HepG2 (cell line): ENCODE data around the gene DISP2. TPM values are rescaled to one million over a fixed set of nuclear protein-coding genes. Genes with fewer than 3 reads are reported as not detected.

Source experiments
- HOXA7 ChIP-seq: sonication (generic); formaldehyde crosslinking; IDR thresholded peaks from 2 replicates; pipeline ENCODE4 v1.8.1; 2022; ENCODE audit warnings: mild to moderate bottlenecking, missing genetic modification reagents, moderate library complexity
- IKZF4 ChIP-seq: sonication (generic); formaldehyde crosslinking; IDR thresholded peaks from 2 replicates; pipeline ENCODE4 v1.5.1; 2020; ENCODE audit warnings: borderline replicate concordance, mild to moderate bottlenecking, low read depth, missing genetic modification reagents; ENCODE audit errors: not compliant biosample characterization
- KMT2B ChIP-seq: IDR thresholded peaks from 2 replicates; pipeline ENCODE4 v1.6.1; 2016; ENCODE audit warnings: missing genetic modification reagents, missing compliant biosample characterization
- LCORL ChIP-seq, 2 experiments: fragments of 450-650 bp in 1 of 2; sonication (generic) in 1 of 2; formaldehyde crosslinking in 1 of 2; IDR thresholded peaks; 2 replicates each; pipeline versions ENCODE4 v1.5.0 to v1.6.1; 2017 to 2020; ENCODE audit warnings: antibody characterized with exemption in 1 of 2, missing genetic modification reagents in 1 of 2
- SP2 ChIP-seq: sonication (generic); formaldehyde crosslinking; IDR thresholded peaks from 2 replicates; pipeline ENCODE4 v1.5.1; 2020; ENCODE audit warnings: mild to moderate bottlenecking, missing genetic modification reagents
- ZNF143 ChIP-seq: sonication (generic); formaldehyde crosslinking; IDR thresholded peaks from 2 replicates; pipeline ENCODE4 v1.4.0; 2020; ENCODE audit warnings: missing genetic modification reagents
- ZNF180 ChIP-seq: sonication (generic); formaldehyde crosslinking; IDR thresholded peaks from 2 replicates; pipeline ENCODE4 v1.4.0; 2020; ENCODE audit warnings: low read depth, missing genetic modification reagents, borderline replicate concordance
- ZNF333 ChIP-seq: sonication (generic); formaldehyde crosslinking; IDR thresholded peaks from 2 replicates; pipeline ENCODE4 v1.4.0; 2020; ENCODE audit warnings: mild to moderate bottlenecking, missing genetic modification reagents, borderline replicate concordance
- ZNF879 ChIP-seq: sonication (generic); formaldehyde crosslinking; IDR thresholded peaks from 2 replicates; pipeline ENCODE4 v1.8.1; 2023; ENCODE audit warnings: missing genetic modification reagents
- polyA plus RNA-seq, 8 experiments: library from polyadenylated mRNA; depleted of rRNA in 3 of 8; stranded (reverse) in 7 of 8; unstranded in 1 of 8; fragments of >200 nt; fragmentation: Illumina TruSeq in 4 of 8; extraction: Trizol in 4 of 8; gene quantifications; 2 replicates each; pipeline versions ENCODE4 v1.2.1 to v1.2.3, GENCODE V29; 2011 to 2016; ENCODE audit warnings: low read depth in 4 of 8, missing spikeins in 1 of 8, mixed read lengths in 1 of 8; ENCODE audit not compliant: insufficient read depth in 1 of 8
- total RNA-seq, 5 experiments: library from RNA; depleted of rRNA; stranded (reverse); fragments of >200 nt; fragmentation: Illumina TruSeq; extraction: Trizol; gene quantifications; 2 replicates each; pipeline ENCODE4 v1.2.3, GENCODE V29; 2016; ENCODE audit warnings: low read depth in 1 of 5
- TF ChIP-seq, protein P1 (sequence below): sonication (generic); formaldehyde crosslinking; IDR thresholded peaks from 2 replicates; pipeline ENCODE4 v1.4.0; 2020; ENCODE audit warnings: missing genetic modification reagents
- TF ChIP-seq, protein P2 (sequence below): sonication (generic); formaldehyde crosslinking; IDR thresholded peaks from 2 replicates; pipeline ENCODE4 v1.5.1; 2020; ENCODE audit warnings: missing genetic modification reagents, mild to moderate bottlenecking, borderline replicate concordance
- TF ChIP-seq, protein P3 (sequence below): sonication (generic); formaldehyde crosslinking; IDR thresholded peaks from 2 replicates; pipeline ENCODE4 v1.8.1; 2022; ENCODE audit warnings: low read depth, mild to moderate bottlenecking, missing genetic modification reagents
- TF ChIP-seq, protein P4 (sequence below): sonication (generic); formaldehyde crosslinking; IDR thresholded peaks from 2 replicates; pipeline ENCODE4 v1.8.1; 2023; ENCODE audit warnings: mild to moderate bottlenecking, inconsistent platforms, moderate library complexity, missing genetic modification reagents, borderline replicate concordance
- TF ChIP-seq, protein P5 (sequence below): sonication (generic); formaldehyde crosslinking; IDR thresholded peaks from 2 replicates; pipeline ENCODE4 v1.5.0; 2020; ENCODE audit warnings: mild to moderate bottlenecking, missing genetic modification reagents

Gene DISP2
- total and polyA plus RNA-seq, 2 of the 13 experiments (the other 11 are each of a cell fraction or from before 2014, with no cell fraction given) = 0.09 to 0.32 TPM

DNA sequence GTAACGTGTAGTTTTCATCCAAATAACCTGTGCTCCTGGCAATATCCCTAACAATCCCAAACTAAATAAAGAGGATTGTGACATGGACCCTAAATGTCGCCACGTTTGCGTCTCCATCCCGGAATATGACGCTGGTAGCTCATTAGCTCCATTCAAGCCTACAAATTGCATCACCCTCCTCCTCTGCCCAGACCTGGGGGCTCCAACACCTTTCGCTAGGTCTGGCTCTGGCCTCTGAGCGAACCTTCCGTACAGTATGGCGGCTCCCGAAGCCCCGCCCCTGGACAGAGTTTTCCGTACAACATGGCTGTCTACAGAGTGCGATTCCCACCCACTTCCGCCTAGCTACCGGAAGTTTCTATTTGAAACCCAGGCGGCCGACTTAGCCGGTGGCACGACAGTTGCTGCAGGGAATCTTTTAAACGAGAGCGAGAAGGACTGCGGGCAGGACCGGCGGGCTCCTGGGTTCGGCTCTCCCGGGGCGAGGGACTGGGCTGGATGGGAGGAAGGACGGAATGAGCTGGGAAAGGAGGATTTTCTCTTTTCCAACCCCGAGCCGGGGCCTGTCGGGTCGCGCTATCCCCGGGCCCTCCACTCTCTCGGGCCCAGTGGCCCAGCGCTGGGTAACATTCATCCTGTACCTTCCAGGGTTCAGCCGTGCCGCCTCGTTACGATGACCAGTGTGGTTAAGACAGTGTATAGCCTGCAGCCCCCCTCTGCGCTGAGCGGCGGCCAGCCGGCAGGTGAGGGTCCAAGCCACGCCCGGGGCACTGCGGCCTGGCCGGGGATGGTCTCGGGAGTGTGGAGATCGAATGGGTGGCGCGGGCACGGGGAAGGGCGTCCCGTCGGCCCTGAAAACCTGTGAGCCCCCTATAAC is 24.8 kb downstream of the DISP2 start, which contains the start of gene KNSTRN (continued):
- TF ChIP-seq, protein P1, sequence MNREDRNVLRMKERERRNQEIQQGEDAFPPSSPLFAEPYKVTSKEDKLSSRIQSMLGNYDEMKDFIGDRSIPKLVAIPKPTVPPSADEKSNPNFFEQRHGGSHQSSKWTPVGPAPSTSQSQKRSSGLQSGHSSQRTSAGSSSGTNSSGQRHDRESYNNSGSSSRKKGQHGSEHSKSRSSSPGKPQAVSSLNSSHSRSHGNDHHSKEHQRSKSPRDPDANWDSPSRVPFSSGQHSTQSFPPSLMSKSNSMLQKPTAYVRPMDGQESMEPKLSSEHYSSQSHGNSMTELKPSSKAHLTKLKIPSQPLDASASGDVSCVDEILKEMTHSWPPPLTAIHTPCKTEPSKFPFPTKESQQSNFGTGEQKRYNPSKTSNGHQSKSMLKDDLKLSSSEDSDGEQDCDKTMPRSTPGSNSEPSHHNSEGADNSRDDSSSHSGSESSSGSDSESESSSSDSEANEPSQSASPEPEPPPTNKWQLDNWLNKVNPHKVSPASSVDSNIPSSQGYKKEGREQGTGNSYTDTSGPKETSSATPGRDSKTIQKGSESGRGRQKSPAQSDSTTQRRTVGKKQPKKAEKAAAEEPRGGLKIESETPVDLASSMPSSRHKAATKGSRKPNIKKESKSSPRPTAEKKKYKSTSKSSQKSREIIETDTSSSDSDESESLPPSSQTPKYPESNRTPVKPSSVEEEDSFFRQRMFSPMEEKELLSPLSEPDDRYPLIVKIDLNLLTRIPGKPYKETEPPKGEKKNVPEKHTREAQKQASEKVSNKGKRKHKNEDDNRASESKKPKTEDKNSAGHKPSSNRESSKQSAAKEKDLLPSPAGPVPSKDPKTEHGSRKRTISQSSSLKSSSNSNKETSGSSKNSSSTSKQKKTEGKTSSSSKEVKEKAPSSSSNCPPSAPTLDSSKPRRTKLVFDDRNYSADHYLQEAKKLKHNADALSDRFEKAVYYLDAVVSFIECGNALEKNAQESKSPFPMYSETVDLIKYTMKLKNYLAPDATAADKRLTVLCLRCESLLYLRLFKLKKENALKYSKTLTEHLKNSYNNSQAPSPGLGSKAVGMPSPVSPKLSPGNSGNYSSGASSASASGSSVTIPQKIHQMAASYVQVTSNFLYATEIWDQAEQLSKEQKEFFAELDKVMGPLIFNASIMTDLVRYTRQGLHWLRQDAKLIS = no peak
- no peak; the same call in 1 of the 2 replicates for TF ChIP-seq ZNF333 (CRISPR knock-in tag)
- no peak for TF ChIP-seq IKZF4 (CRISPR knock-in tag)
- no peak for TF ChIP-seq ZNF879 (CRISPR knock-in tag)
- TF ChIP-seq, protein P2, sequence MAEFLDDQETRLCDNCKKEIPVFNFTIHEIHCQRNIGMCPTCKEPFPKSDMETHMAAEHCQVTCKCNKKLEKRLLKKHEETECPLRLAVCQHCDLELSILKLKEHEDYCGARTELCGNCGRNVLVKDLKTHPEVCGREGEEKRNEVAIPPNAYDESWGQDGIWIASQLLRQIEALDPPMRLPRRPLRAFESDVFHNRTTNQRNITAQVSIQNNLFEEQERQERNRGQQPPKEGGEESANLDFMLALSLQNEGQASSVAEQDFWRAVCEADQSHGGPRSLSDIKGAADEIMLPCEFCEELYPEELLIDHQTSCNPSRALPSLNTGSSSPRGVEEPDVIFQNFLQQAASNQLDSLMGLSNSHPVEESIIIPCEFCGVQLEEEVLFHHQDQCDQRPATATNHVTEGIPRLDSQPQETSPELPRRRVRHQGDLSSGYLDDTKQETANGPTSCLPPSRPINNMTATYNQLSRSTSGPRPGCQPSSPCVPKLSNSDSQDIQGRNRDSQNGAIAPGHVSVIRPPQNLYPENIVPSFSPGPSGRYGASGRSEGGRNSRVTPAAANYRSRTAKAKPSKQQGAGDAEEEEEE = no peak
- TF ChIP-seq, protein P3, sequence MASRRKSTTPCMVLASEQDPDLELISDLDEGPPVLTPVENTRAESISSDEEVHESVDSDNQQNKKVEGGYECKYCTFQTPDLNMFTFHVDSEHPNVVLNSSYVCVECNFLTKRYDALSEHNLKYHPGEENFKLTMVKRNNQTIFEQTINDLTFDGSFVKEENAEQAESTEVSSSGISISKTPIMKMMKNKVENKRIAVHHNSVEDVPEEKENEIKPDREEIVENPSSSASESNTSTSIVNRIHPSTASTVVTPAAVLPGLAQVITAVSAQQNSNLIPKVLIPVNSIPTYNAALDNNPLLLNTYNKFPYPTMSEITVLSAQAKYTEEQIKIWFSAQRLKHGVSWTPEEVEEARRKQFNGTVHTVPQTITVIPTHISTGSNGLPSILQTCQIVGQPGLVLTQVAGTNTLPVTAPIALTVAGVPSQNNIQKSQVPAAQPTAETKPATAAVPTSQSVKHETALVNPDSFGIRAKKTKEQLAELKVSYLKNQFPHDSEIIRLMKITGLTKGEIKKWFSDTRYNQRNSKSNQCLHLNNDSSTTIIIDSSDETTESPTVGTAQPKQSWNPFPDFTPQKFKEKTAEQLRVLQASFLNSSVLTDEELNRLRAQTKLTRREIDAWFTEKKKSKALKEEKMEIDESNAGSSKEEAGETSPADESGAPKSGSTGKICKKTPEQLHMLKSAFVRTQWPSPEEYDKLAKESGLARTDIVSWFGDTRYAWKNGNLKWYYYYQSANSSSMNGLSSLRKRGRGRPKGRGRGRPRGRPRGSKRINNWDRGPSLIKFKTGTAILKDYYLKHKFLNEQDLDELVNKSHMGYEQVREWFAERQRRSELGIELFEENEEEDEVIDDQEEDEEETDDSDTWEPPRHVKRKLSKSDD (CRISPR knock-in tag) = no peak
- no peak for TF ChIP-seq ZNF143 (CRISPR knock-in tag)
- TF ChIP-seq SP2 = no peak
- TF ChIP-seq, protein P4, sequence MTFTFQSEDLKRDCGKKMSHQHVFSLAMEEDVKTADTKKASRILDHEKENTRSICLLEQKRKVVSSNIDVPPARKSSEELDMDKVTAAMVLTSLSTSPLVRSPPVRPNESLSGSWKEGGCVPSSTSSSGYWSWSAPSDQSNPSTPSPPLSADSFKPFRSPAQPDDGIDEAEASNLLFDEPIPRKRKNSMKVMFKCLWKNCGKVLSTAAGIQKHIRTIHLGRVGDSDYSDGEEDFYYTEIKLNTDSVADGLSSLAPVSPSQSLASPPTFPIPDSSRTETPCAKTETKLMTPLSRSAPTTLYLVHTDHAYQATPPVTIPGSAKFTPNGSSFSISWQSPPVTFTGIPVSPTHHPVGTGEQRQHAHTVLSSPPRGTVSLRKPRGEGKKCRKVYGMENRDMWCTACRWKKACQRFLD (CRISPR knock-in tag) = 0 out of 2 replicates have a peak, but pooled peaks have one; percentile 71
- TF ChIP-seq LCORL (IDR thresholded peaks at IDR 0.05) = no peak
- TF ChIP-seq LCORL (CRISPR knock-in tag; IDR thresholded peaks at IDR 0.05) = no peak
- TF ChIP-seq ZNF180 (CRISPR knock-in tag) = no peak
- peak; percentile 83; the same call in 1 of the 2 replicates for TF ChIP-seq KMT2B (CRISPR knock-in tag)
- TF ChIP-seq, protein P5, sequence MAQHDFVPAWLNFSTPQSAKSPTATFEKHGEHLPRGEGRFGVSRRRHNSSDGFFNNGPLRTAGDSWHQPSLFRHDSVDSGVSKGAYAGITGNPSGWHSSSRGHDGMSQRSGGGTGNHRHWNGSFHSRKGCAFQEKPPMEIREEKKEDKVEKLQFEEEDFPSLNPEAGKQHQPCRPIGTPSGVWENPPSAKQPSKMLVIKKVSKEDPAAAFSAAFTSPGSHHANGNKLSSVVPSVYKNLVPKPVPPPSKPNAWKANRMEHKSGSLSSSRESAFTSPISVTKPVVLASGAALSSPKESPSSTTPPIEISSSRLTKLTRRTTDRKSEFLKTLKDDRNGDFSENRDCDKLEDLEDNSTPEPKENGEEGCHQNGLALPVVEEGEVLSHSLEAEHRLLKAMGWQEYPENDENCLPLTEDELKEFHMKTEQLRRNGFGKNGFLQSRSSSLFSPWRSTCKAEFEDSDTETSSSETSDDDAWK (CRISPR knock-in tag) = no peak
- no peak for TF ChIP-seq HOXA7
